Measurements from ENCODE around the gene ZNF70. TPM values are rescaled to one million over a fixed set of nuclear protein-coding genes. Genes with fewer than 3 reads are reported as not detected.

Gene ZNF70
- total RNA-seq, 1 experiment from 2014 or later, result 3.2 TPM

DNA sequence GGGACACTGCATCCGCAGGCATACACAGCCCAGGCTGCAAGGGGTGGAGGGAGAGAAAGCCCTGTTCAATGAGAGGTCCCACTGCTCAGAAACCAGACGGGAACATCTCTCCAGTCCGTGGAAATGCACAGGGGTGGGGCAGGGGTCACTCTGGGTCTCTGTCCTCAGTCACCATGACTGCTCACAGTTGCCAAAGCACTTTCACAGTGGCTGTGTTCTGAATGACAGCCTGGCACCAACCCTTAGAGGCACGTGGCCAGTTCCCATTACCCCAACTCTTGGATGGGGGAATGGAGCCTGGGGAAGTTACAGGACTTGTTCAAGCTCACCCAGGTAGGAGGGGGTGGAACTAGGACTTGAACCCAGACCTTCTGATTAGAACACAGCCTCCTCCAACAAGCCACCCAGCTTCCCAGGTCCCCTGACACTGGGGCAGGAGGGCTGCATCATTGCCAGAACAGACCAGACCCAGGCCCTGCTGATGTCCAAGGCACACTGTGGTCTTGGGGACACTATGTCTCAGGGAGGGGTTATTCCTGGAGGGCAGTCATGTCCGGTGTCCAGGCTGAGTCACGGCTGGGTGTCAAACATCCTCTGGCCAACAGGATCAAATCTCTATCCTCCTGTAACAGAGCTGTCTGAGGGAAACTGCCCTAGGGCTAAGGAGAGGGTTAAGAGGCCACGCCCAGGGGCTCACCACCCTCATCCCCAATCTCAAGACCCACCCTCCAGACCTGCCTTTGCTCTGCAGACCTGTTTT is 8.2 kb downstream of the ZNF70 start:
- TF ChIP-seq ZFX (IDR thresholded peaks at IDR 0.05) (no peak), FOSL1 (IDR thresholded peaks at IDR 0.05; ENCODE audit: low read depth) (no peak), EZH2phosphoT487 (IDR thresholded peaks at IDR 0.05; ENCODE audit: borderline replicate concordance) (no peak), ELF1 (IDR thresholded peaks at IDR 0.05; ENCODE audit: borderline replicate concordance, low read depth) (no peak), RAD21 (IDR thresholded peaks at IDR 0.05; ENCODE audit: low read depth) (no peak), TCF7L2 (IDR thresholded peaks at IDR 0.05; ENCODE audit: borderline replicate concordance, extremely low read depth, insufficient read depth, insufficient read length) (no peak), ZNF274 (IDR thresholded peaks at IDR 0.05; ENCODE audit: low read depth, low read length) (no peak), SIN3A (IDR thresholded peaks at IDR 0.05; ENCODE audit: low read depth) (no peak), YY1 (IDR thresholded peaks at IDR 0.05; ENCODE audit: extremely low read depth, insufficient replicate concordance, low read depth, low read length) (no peak), SP1 (IDR thresholded peaks at IDR 0.05; ENCODE audit: low read depth) (no peak), SRF (IDR thresholded peaks at IDR 0.05; ENCODE audit: low read depth) (no peak)
- TF ChIP-seq, protein P1, sequence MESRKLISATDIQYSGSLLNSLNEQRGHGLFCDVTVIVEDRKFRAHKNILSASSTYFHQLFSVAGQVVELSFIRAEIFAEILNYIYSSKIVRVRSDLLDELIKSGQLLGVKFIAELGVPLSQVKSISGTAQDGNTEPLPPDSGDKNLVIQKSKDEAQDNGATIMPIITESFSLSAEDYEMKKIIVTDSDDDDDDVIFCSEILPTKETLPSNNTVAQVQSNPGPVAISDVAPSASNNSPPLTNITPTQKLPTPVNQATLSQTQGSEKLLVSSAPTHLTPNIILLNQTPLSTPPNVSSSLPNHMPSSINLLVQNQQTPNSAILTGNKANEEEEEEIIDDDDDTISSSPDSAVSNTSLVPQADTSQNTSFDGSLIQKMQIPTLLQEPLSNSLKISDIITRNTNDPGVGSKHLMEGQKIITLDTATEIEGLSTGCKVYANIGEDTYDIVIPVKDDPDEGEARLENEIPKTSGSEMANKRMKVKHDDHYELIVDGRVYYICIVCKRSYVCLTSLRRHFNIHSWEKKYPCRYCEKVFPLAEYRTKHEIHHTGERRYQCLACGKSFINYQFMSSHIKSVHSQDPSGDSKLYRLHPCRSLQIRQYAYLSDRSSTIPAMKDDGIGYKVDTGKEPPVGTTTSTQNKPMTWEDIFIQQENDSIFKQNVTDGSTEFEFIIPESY (IDR thresholded peaks at IDR 0.05; ENCODE audit: extremely low read depth, insufficient replicate concordance, low read length), result no peak
- TF ChIP-seq, protein P2, sequence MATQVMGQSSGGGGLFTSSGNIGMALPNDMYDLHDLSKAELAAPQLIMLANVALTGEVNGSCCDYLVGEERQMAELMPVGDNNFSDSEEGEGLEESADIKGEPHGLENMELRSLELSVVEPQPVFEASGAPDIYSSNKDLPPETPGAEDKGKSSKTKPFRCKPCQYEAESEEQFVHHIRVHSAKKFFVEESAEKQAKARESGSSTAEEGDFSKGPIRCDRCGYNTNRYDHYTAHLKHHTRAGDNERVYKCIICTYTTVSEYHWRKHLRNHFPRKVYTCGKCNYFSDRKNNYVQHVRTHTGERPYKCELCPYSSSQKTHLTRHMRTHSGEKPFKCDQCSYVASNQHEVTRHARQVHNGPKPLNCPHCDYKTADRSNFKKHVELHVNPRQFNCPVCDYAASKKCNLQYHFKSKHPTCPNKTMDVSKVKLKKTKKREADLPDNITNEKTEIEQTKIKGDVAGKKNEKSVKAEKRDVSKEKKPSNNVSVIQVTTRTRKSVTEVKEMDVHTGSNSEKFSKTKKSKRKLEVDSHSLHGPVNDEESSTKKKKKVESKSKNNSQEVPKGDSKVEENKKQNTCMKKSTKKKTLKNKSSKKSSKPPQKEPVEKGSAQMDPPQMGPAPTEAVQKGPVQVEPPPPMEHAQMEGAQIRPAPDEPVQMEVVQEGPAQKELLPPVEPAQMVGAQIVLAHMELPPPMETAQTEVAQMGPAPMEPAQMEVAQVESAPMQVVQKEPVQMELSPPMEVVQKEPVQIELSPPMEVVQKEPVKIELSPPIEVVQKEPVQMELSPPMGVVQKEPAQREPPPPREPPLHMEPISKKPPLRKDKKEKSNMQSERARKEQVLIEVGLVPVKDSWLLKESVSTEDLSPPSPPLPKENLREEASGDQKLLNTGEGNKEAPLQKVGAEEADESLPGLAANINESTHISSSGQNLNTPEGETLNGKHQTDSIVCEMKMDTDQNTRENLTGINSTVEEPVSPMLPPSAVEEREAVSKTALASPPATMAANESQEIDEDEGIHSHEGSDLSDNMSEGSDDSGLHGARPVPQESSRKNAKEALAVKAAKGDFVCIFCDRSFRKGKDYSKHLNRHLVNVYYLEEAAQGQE (IDR thresholded peaks at IDR 0.05; ENCODE audit: low read depth), result no peak
- Histone ChIP-seq H3K27ac (ENCODE audit: low read depth, low read length) (no peak overlapping the region), H3K79me2 (ENCODE audit: insufficient read depth, low read length) (no peaks in the 10 kb centered on the region), H3K36me3 (ENCODE audit: control insufficient read depth in 1 of 2, insufficient read depth in 2 of 2, low read length in 2 of 2) (peaks cover 0 to 8% of the 10 kb centered on the region in 2 experiments; a peak in 2 of 4 replicates), H3K9me2 (ENCODE audit: insufficient read depth) (no peaks in the 10 kb centered on the region), H2AFZ (ENCODE audit: low read depth, low read length, poor library complexity, severe bottlenecking) (no peak overlapping the region), H3K9ac (ENCODE audit: low read length) (no peak overlapping the region), H3K4me1 (ENCODE audit: control insufficient read depth in 1 of 2, insufficient read depth in 2 of 2, low read length in 2 of 2) (no peaks in the 10 kb centered on the region), H3K4me2 (ENCODE audit: low read length) (no peak overlapping the region), H3K9me3 (ENCODE audit: control insufficient read depth in 1 of 2, insufficient read depth in 1 of 2, low read depth in 1 of 2, low read length in 2 of 2) (no peaks in the 10 kb centered on the region), H3K27me3 (ENCODE audit: insufficient read depth, low read length) (no peaks in the 10 kb centered on the region), H3K4me3 (replicated peaks in 1 of 2; ENCODE audit: low read depth in 1 of 2, low read length in 2 of 2) (no peak overlapping the region), H4K20me1 (ENCODE audit: insufficient read depth) (no peaks in the 10 kb centered on the region)
- DNase-seq (ENCODE audit: low read depth, low spot score) (no peak), ATAC-seq (no peak)
- intact Hi-C loops (cut with micrococcal nuclease), result no loop called here
- RAD21 ChIA-PET (ENCODE audit: low non-redundant PET in 1 of 2, low total read pairs in 2 of 2, uncharacterized antibody in 2 of 2, unreplicated experiment in 2 of 2), result no interaction called here
- POLR2A ChIA-PET, result no interaction called here
- BruUV-seq (replicated peaks), result no TSS peak
- CTCF ChIA-PET, result no interaction called here
